ENCODE measurements around the gene TLE1.

DNA sequence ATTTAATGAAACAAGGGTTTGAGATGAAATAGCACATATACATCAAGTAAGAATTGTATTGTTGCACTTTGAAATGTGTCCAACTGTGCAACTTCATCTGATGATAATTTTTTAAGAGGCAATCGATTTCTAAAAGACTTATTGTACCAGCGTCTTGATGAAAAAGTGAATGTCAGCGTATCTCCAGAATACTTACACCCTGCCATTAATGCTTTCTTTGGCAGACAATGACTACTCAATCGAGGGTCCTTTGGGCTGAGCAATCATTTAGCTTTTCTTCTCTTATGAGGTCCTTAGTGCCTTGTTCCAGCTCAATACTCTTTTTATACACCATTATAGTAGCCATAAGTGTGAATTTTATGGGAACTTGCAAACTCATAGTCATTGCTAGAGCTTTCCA is 4.7 kb downstream of the TLE1 start:
- TF ChIP-seq, protein P1, sequence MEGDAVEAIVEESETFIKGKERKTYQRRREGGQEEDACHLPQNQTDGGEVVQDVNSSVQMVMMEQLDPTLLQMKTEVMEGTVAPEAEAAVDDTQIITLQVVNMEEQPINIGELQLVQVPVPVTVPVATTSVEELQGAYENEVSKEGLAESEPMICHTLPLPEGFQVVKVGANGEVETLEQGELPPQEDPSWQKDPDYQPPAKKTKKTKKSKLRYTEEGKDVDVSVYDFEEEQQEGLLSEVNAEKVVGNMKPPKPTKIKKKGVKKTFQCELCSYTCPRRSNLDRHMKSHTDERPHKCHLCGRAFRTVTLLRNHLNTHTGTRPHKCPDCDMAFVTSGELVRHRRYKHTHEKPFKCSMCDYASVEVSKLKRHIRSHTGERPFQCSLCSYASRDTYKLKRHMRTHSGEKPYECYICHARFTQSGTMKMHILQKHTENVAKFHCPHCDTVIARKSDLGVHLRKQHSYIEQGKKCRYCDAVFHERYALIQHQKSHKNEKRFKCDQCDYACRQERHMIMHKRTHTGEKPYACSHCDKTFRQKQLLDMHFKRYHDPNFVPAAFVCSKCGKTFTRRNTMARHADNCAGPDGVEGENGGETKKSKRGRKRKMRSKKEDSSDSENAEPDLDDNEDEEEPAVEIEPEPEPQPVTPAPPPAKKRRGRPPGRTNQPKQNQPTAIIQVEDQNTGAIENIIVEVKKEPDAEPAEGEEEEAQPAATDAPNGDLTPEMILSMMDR (conservative IDR thresholded peaks at IDR 0.05; ENCODE audit: low read depth, low read length), result no peak
- TF ChIP-seq FOS (IDR thresholded peaks at IDR 0.05; ENCODE audit: low read depth, low read length) (no peak), RFX5 (IDR thresholded peaks at IDR 0.05; ENCODE audit: low read depth, low read length) (no peak), RAD21 (IDR thresholded peaks at IDR 0.05; ENCODE audit: low read length) (no peak), MXI1 (IDR thresholded peaks at IDR 0.05; ENCODE audit: borderline replicate concordance, low read depth, low read length) (no peak), SMC3 (IDR thresholded peaks at IDR 0.05; ENCODE audit: low read depth, low read length) (no peak)
- TF ChIP-seq, protein P2, sequence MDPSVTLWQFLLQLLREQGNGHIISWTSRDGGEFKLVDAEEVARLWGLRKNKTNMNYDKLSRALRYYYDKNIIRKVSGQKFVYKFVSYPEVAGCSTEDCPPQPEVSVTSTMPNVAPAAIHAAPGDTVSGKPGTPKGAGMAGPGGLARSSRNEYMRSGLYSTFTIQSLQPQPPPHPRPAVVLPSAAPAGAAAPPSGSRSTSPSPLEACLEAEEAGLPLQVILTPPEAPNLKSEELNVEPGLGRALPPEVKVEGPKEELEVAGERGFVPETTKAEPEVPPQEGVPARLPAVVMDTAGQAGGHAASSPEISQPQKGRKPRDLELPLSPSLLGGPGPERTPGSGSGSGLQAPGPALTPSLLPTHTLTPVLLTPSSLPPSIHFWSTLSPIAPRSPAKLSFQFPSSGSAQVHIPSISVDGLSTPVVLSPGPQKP (IDR thresholded peaks at IDR 0.05; ENCODE audit: borderline replicate concordance, low read depth, low read length), result no peak

Data from IMR-90 (cell line).